Inflammatory macrophage treated with lipopolysaccharide for 4 hours (primary cell): ENCODE results near the gene HES5.

Source experiments
- DNase-seq: peaks from one replicate; pipeline ENCODE4 v3.0.0-alpha.2; 2020

HES5 gene

DNA sequence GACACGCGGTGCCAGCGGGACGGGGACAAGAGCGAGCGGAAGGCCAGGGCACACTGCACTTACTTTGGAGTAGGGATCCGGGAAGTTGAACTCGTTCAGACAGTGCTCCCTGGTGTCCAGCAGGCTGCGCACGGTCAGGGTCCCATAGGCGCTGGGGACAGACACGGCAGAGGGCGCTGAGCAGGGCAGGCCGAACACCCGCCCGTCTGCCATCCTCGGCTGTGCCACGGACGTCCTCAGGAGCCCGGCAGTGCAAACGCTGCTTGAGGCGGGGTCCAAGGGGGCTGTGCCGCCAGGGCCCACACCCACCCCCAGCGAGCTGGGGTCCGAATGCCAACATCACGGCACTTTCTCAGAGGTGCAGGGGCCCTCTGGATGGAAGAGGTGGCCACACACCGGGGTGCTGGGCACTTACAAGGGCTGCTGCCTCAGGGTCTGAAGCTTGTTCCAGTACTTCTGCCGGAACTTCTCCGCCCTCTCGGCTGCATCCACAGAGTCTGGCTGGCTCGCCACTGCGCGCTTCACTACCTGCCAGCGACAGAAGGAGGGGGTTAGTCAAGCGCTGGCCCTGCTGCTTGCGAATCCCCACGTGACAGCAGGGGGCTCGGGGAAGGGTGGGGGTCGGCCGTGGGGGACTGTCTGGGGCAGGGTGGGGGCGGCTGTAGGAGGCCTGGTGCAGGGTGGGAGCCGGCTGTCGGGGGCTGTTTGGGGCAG lies 16.0 kb downstream of the HES5 start:
- DNase-seq = no peak

- no peak for DNase-seq
These were observed 17.1 kb downstream of the HES5 start for GRCh38 chr1:2512862-2513421.

GRCh38 chr1:2510366-2511155 lies 19.5 kb downstream of the HES5 start:
- no peak for DNase-seq

DNA sequence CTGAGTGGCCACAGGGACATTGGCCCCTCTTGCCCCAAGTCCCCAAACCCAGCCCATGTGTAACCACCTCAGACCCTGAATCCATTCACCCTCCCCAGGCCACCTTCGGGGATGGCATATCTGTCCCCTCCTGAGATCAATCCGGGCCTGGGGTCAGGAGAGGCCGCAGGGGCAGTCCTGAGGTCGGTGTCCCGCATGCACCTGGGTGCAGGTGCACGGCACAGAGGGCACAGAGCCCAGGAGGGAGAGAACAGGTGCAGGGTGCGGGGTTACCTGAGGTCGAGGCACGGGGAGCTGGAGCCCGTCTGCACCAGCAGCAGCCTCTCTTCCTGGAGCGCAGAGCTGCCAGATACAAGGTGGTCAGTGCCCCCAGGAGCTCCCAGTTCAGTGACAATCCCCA lies 20.5 kb downstream of the HES5 start:
- no peak for DNase-seq

DNA sequence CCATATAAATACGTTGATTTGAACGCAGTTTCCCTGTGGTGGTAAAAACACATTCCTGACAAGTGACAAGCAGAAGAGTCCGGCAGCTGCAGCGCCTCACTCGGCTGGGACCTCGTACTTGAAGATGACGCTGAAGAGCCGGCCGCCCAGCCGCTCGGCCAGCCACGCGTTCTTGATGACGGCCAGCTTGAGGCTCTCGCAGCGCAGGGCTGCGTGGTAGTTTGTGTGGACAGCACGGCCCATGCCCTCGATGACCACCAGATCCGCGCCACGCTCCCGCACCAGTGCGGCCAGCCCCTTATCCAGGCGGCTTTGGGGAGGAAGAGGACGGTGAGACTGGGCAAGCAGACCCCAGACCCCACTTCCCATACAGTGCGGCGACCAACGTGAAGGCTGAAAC lies 21.3 kb downstream of the HES5 start:
- DNase-seq = no peak

- no peak for DNase-seq
These were observed 21.9 kb downstream of the HES5 start for GRCh38 chr1:2508180-2508579.

DNA sequence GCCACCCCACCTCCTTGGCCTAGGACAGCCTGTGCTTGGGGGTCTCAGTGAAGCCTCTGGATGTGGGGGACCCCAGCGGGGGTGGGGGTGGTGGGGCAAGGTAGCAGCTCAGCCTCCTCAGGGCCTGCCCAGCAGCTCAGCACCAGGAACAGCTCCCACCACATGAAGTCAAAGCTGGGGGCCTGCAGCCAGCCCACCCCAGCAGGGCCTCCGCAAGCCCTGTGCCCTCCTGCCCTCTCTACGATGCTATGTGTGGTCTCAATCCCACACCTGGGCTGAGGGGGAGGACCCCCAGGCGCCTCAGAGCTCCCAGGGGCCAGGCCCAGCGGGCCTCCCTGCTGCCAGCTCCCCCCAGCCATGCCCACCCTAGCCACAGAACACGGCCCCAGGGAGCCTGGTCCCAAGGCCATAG lies 22.3 kb downstream of the HES5 start:
- no peak for DNase-seq

- DNase-seq = no peak
These were observed 23.0 kb downstream of the HES5 start for GRCh38 chr1:2506901-2507565.

DNA sequence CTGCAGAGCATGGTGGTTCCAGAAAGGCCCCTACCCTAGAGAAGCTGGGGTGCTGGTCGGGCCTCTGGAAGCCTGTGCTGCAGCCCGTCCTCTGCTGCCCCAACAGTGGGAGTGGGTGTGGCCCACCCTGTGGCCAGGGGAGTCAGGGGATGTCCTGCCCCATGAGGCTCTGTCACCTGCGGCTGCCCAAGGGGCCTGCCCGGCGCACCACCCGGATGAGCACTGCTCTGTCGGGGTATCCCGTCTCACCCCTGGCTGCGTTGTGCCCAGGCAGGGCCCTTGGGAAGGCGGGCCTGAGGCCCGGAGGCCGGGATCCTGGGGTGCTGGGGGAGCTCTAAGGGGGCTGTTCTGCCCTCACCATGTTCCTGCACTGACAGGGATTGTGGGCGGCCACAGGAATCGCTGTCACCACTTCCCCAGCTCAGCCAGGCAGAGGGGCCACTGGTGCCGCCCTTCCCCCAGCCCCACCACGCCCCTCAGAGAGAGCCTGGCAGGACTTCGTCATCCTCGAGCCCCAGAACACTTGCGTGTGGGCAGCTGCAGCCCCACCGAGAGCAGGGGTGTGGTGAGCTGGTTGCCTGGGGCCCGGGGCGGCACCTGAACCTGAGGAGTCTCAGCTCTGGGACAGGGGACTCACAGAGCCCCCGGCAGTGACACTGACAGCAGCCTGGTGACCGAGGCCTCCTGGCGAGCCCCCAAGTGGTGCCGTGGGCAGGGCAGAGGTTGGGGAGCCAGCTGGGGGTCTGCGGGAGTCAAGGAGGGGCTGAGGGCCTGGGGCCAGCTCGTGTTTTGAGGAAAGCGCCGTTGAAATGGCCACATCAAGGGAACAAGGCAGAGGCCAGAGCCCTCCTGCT lies 23.8 kb downstream of the HES5 start:
- no peak for DNase-seq

GRCh38 chr1:2505461-2505994 lies 24.5 kb downstream of the HES5 start:
- no peak for DNase-seq

DNA sequence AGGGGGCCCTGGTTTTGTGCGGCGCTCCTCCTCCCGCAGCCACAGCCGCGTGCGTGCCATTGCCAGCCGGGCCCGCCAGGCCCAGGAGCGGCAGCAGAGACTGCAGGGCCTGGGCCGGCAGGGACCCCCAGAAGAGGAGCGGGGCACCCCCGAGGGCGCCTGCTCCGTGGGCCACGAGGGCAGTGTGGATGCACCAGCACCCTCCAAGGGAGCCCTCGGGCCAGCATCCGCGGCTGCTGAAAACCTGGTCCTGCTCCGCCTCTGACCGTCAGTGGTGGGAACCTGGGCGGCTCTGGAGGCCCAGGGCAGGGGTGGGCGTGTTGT lies 25.2 kb downstream of the HES5 start:
- no peak for DNase-seq

DNA sequence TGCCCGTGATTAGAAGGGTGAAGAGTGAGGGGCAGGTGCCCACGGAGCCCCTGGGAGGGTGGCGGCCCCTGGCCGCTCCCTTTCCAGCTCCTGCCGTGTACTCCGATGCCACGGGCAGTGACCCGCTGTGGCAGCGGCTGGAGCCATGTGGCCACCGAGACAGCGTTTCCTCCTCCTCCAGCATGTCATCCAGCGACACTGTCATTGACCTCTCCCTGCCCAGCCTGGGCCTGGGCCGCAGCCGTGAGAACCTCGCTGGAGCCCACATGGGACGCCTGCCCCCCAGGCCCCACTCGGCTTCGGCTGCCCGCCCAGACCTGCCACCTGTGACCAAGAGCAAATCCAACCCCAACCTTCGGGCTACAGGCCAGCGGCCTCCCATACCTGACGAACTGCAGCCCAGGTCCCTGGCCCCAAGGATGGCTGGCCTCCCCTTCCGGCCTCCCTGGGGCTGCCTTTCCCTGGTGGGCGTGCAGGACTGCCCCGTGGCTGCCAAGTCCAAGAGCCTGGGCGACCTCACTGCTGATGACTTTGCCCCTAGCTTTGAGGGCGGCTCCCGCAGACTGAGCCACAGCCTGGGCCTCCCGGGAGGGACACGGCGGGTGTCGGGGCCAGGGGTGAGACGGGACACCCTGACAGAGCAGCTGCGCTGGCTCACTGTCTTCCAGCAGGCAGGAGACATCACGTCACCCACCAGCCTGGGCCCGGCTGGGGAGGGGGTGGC lies 25.7 kb downstream of the HES5 start:
- DNase-seq = no peak

GRCh38 chr1:2503554-2504224 lies 26.4 kb downstream of the HES5 start:
- DNase-seq = no peak

DNA sequence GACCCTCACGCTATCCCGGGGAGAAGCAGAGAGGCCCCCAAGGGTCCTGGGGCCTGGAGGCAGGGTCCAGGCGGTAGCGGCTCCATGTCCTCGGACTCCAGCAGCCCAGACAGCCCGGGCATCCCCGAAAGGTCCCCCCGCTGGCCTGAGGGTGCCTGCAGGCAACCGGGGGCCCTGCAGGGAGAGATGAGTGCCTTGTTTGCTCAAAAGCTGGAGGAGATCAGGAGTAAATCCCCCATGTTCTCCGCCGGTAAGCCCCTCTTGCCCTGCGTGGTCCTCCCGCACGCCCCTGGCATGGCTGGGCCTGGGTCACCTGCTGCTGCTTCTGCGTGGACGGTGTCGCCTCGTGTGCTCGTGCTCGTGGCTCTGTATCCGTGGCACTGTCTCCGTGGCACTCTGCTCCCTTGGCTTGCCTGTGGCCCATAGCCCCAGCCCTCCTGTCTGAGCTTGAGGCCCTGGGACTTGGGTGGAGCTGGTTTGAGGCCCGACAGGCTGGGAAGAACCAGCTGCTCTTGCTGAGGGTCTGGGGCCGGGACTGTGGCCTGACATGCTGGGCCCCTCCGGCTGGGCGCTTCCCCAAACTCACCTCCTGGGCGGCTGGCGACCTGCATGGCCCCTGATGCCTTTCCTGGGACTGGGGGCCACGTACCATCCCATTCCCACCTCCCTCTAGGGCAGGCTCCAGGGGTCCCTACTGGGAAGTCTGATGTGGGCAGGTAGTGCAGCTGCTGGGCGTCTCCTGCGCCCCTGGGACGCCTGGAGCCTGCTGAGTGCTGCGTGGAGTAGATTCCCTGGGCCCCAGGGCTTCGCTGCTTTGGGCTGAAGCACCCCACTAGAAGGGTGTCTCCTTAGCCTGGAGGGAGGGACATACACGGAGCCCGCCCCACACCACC lies 27.2 kb downstream of the HES5 start:
- DNase-seq = no peak

GRCh38 chr1:2502210-2502609 lies 27.9 kb downstream of the HES5 start:
- no peak for DNase-seq

GRCh38 chr1:2501820-2502119 lies 28.3 kb downstream of the HES5 start:
- no peak for DNase-seq

- DNase-seq = no peak
These were observed 28.8 kb downstream of the HES5 start for GRCh38 chr1:2501041-2501819.

GRCh38 chr1:2499986-2500596 lies 30.0 kb downstream of the HES5 start:
- no peak for DNase-seq

- DNase-seq = no peak
These were observed 30.8 kb downstream of the HES5 start for GRCh38 chr1:2499260-2499659.
